ENCODE data around the gene IQSEC1. TPM values are rescaled to one million over a fixed set of nuclear protein-coding genes. Genes with fewer than 3 reads are reported as not detected.

The IQSEC1 gene
- total RNA-seq, 3 donors from 2014 or later: 19.8 to 42.2 (median 21.9) TPM

- DNase-seq: peak; percentile 81 to 87 (median 87)
- ATAC-seq: peak; percentile 96
- H3K36me3 ChIP-seq (ENCODE audit: low read depth): no peaks in the 10 kb centered on the region
- no peak for TF ChIP-seq CTCF (IDR thresholded peaks at IDR 0.05)
- no peaks in the 10 kb centered on the region for H3K9me3 ChIP-seq
- intact Hi-C loops (cut with DNase I, micrococcal nuclease): no loop called here
- H3K4me1 ChIP-seq (ENCODE audit: low read depth): peaks cover 7% of the 10 kb centered on the region
- H3K4me3 ChIP-seq: no peak overlapping the region
These were observed 118.2 kb downstream of the IQSEC1 start for GRCh38 chr3:12954891-12955650.

GRCh38 chr3:12954180-12954579 is 119.0 kb downstream of the IQSEC1 start:
- intact Hi-C loops (cut with DNase I, micrococcal nuclease): no loop called here
- no peak for ATAC-seq
- peaks cover 7% of the 10 kb centered on the region for H3K4me1 ChIP-seq (ENCODE audit: low read depth)

GRCh38 chr3:12953201-12953995 is 119.8 kb downstream of the IQSEC1 start:
- DNase-seq (no peak), ATAC-seq (no peak)
- Histone ChIP-seq H3K9me3 (no peaks in the 10 kb centered on the region), H3K4me1 (ENCODE audit: low read depth) (peaks cover 7% of the 10 kb centered on the region), H3K4me3 (no peak overlapping the region), H3K36me3 (ENCODE audit: low read depth) (no peaks in the 10 kb centered on the region)
- intact Hi-C loops (cut with DNase I, micrococcal nuclease): no loop called here
- TF ChIP-seq CTCF (IDR thresholded peaks at IDR 0.05): no peak

More at GRCh38 chr3:12954180-12954579, 119.0 kb downstream of the IQSEC1 start:
- no peak for DNase-seq
- Histone ChIP-seq H3K36me3 (ENCODE audit: low read depth) (no peaks in the 10 kb centered on the region), H3K4me3 (no peak overlapping the region), H3K9me3 (no peaks in the 10 kb centered on the region)
- no peak for TF ChIP-seq CTCF (IDR thresholded peaks at IDR 0.05)

- intact Hi-C loops (cut with DNase I, micrococcal nuclease): no loop called here
- H3K36me3 ChIP-seq (ENCODE audit: low read depth): no peaks in the 10 kb centered on the region
- DNase-seq: no peak
- no peak overlapping the region for H3K4me3 ChIP-seq
- peaks cover 15% of the 10 kb centered on the region for H3K4me1 ChIP-seq (ENCODE audit: low read depth)
- H3K9me3 ChIP-seq: no peaks in the 10 kb centered on the region
- TF ChIP-seq CTCF (IDR thresholded peaks at IDR 0.05): no peak
- no peak for ATAC-seq
These were observed 120.7 kb downstream of the IQSEC1 start for GRCh38 chr3:12952343-12953200.

- ATAC-seq (peak; percentile 22), DNase-seq (no peak)
- no peak for TF ChIP-seq CTCF (IDR thresholded peaks at IDR 0.05)
- Histone ChIP-seq H3K4me1 (ENCODE audit: low read depth) (peaks cover 12% of the 10 kb centered on the region), H3K9me3 (no peaks in the 10 kb centered on the region), H3K36me3 (ENCODE audit: low read depth) (no peaks in the 10 kb centered on the region), H3K4me3 (no peak overlapping the region)
- intact Hi-C loops (cut with DNase I, micrococcal nuclease): no loop called here
These were observed 124.1 kb downstream of the IQSEC1 start for GRCh38 chr3:12948891-12949711.
